Measurements from ENCODE around the gene NEDD8.

NEDD8 gene

GRCh38 chr14:24260026-24260779, 28.0 kb upstream of the NEDD8 start:
- no peak for TF ChIP-seq CTCF (IDR thresholded peaks at IDR 0.05; ENCODE audit: low read depth, low read length, missing control alignments)
- H3K4me3 ChIP-seq (replicated peaks; ENCODE audit: low read depth, low read length) = no peak overlapping the region
- no peak for DNase-seq (ENCODE audit: extremely low read depth, low read depth)

GRCh38 chr14:24259282-24260025, 27.3 kb upstream of the NEDD8 start:
- no peak for TF ChIP-seq CTCF (IDR thresholded peaks at IDR 0.05; ENCODE audit: low read depth, low read length, missing control alignments)
- H3K4me3 ChIP-seq (replicated peaks; ENCODE audit: low read depth, low read length) = no peak overlapping the region
- DNase-seq (ENCODE audit: extremely low read depth, low read depth) = no peak

- no peak for TF ChIP-seq CTCF (IDR thresholded peaks at IDR 0.05; ENCODE audit: low read depth, low read length, missing control alignments)
- no peak for DNase-seq (ENCODE audit: extremely low read depth, low read depth)
- no peak overlapping the region for H3K4me3 ChIP-seq (replicated peaks; ENCODE audit: low read depth, low read length)
Observed at GRCh38 chr14:24258548-24259265, 26.5 kb upstream of the NEDD8 start.

- H3K4me3 ChIP-seq (replicated peaks; ENCODE audit: low read depth, low read length) = no peak overlapping the region
- no peak for TF ChIP-seq CTCF (IDR thresholded peaks at IDR 0.05; ENCODE audit: low read depth, low read length, missing control alignments)
- DNase-seq (ENCODE audit: extremely low read depth, low read depth) = no peak
Observed at GRCh38 chr14:24258119-24258518, 26.0 kb upstream of the NEDD8 start.

- H3K4me3 ChIP-seq (replicated peaks; ENCODE audit: low read depth, low read length) = no peak overlapping the region
- TF ChIP-seq CTCF (IDR thresholded peaks at IDR 0.05; ENCODE audit: low read depth, low read length, missing control alignments) = no peak
- DNase-seq (ENCODE audit: extremely low read depth, low read depth) = no peak
Observed at GRCh38 chr14:24256960-24257359, 24.8 kb upstream of the NEDD8 start.

GRCh38 chr14:24255931-24256711, 24.0 kb upstream of the NEDD8 start:
- TF ChIP-seq CTCF (IDR thresholded peaks at IDR 0.05; ENCODE audit: low read depth, low read length, missing control alignments) = no peak

More at GRCh38 chr14:24255931-24256711, 24.0 kb upstream of the NEDD8 start:
- no peak for DNase-seq (ENCODE audit: extremely low read depth, low read depth)
- no peak overlapping the region for H3K4me3 ChIP-seq (replicated peaks; ENCODE audit: low read depth, low read length)
